HG02623 (cell line): ENCODE measurements around the gene ARMC9.
"Not testable (repeated sequence)": the region's sequence is repeated elsewhere in the genome, so short reads cannot be mapped to it uniquely, and the experiment has no call there.

Experiments
- ATAC-seq: cut with Tn5 transposase; IDR thresholded peaks from one replicate; pipeline ENCODE4 v1.9.1; 2021; ENCODE audit warnings: moderate library complexity; ENCODE audit not compliant: unreplicated experiment

ARMC9 gene

GRCh38 chr2:231394211-231395141 is 196.0 kb downstream of the ARMC9 start:
- ATAC-seq, result peak; percentile 40

DNA sequence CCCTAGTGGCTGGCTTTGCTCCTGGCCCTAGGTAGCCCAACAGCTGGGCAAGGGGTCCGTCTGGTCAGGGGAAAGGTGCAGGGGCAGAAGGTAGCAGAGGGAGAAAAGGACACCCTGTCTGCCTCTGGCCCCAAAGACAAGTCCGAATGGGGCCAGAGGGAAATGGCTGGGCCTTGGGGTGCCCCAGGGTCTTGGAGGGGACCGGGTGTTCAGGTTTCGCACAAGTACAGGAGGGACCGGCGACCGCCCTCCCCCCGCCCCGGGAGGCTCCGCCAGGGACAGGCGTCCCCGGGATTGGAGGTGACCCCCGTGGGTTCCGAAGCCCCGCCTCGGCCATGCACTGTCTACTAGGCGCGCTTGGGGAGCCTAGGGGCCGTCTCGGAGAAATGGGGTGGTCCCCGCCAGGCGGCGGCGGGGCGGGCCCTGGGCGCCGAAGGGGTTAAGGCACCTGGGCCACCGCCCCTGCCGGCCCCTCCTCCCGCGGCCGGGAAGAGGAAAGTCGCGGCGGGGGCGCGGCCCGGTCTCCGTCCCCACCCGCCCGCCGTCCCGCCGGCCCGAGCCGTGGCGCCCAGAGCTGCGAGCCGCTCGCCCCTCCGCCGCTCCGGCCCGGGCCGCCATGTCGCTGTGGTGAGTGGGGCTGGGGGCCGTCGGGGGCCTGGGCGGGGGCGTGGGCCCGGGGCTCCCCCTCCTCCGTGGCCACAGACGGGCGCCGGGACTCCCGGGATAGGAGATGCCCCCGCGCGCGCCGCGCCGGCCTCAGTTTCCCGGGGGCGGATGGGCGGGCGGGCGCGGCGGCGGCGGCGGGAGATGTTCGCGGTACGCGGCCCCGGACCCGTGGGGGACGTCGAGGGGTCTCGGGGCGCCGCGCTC is 197.0 kb downstream of the ARMC9 start, which contains the start of gene B3GNT7:
Gene B3GNT7, plus strand, starts transcription at position 523 of the 870 bp plus-strand sequence. Its CDS starts 94 bp downstream, at position 617.
- ATAC-seq, result no peak

DNA sequence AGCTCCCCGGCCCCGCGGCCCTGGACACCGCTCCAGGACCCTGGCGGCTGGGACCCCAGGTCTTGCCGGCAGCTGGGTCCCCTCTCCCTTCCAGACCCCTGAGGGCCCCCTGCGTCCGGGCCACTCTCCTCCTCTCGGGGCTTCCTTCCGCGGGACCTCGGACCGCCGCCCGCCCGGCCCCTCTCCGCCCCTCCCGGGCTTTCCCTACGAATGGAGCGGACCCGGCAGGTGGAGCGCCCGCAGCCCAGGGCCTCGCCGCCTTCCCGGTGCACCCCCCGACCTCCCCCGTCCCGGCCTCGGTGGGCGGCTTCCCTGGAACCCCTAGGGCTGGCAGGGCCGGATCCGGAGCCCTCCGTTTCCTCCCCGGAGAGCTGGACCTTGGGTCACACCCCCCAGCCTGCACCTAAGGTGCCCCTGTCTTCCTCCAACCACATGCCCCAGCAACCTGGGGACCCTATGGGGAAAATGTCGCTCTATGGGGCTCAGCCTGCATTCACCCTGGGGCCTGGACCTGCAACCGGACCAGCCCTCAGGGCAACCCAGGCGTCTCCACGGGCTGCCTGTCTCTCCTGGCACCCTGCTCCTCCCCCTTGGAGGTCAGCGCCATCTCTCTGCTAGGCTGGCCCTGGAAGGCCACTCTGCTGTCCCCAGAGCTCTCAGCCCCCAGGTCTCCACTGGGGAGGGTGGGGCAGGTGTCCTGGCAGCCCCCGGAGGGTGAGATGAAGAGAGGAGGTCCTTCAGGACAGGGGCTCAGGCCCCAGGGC is 197.8 kb downstream of the ARMC9 start:
- no peak for ATAC-seq

DNA sequence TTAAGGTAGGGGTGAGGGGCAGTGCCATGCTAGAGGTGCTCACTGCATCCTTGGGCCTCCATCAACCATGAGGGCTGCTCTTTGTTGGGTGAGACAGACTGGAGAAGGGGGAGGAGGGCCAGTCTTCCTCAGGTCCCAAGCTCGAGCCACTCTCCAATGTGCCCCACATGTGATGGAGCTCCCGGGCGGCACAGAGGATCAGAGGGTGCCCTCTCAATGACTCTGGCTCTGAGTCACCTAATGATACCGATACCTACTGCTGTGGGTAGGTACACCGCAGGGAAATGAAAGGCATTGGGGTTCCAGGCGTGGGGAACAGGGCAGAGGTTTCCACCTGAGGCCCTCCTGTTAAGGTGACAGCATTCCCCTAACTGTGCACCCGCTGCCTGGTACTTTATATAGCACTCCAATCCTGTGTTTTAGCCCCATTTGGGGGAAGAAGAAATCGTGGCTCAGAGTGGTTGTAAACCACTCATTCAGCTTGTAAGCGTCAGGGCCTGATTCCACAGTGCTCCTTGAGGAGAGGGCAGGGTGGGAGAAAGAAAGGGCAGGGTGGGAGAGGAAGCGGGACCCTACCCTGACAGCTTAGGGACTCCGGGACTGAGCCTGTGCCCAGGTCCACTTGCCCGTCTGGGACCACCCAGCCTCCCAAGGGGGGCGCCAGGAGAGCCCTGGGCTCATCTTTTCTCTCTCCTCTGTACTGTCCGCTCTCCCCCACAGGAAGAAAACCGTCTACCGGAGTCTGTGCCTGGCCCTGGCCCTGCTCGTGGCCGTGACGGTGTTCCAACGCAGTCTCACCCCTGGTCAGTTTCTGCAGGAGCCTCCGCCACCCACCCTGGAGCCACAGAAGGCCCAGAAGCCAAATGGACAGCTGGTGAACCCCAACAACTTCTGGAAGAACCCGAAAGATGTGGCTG is 198.8 kb downstream of the ARMC9 start:
- ATAC-seq, result no peak

DNA sequence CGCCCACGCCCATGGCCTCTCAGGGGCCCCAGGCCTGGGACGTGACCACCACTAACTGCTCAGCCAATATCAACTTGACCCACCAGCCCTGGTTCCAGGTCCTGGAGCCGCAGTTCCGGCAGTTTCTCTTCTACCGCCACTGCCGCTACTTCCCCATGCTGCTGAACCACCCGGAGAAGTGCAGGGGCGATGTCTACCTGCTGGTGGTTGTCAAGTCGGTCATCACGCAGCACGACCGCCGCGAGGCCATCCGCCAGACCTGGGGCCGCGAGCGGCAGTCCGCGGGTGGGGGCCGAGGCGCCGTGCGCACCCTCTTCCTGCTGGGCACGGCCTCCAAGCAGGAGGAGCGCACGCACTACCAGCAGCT is 199.5 kb downstream of the ARMC9 start:
- ATAC-seq, result no peak

- no peak for ATAC-seq
Observed at GRCh38 chr2:231398585-231398984, 200.2 kb downstream of the ARMC9 start.

GRCh38 chr2:231399046-231399852 is 200.8 kb downstream of the ARMC9 start:
- ATAC-seq, result no peak

DNA sequence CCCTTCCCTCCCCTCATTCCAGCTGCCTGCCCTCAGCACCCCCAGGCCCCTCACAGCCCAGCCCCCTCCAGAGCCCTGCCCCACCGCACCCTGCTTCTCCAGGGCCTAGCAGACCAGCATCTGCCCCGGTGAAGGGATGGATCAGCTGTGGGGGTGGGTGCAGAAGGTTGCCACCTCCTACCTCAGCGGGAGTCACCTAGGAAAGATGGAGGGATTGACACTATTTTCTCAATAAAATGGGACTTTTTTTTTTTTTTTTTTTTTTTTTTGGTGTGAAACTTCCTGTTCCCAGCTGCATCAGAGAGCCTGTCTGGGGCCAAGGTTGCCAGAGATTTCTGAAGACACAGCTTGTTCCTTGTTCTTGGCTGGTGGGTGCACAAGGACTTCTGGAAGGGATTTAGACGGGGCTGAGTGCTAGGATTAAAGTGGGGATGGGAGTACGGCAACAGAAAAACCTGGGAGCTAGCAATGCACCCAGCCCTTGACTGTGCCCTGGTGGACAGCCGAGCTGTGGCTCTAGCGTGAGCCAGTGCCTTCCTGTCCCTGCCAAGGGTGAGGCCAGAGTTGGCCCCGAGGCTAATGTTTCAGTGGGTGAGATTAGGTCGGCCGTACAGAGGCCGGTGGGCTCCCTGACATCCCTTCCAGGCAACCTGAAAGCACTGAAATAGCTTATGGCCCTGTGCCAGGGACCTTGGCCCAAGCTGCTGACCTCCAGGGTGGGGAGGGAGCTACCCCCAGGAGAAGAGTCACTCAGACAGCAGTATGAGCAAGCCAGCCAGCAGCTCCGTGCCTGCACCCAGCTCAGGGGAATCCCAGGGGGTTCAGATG is 201.6 kb downstream of the ARMC9 start:
- ATAC-seq, result no peak

- not testable (repeated sequence) for ATAC-seq
Observed at GRCh38 chr2:231400681-231401080, 202.2 kb downstream of the ARMC9 start.

DNA sequence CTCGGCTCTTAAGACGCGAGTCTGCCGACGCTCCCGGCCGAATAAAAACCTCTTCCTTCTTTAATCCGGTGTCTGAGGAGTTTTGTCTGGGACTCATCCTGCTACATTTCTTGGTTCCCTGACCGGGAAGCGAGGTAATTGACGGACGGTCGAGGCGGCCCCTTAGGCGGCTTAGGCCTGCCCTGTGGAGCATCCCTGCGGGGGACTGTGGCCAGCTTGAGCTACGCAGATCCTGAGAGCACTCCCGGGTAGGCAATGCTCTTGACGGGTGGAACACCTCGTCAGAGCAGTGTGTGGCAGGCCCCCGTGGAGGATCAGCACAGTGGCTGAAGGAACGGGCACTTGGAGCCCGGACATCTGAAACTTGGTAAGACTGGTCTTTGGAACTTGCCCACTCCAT is 202.7 kb downstream of the ARMC9 start:
- ATAC-seq, result not testable (repeated sequence)

- ATAC-seq, result not testable (repeated sequence)
Observed at GRCh38 chr2:231403421-231404182, 205.2 kb downstream of the ARMC9 start.

GRCh38 chr2:231404183-231404578 is 205.8 kb downstream of the ARMC9 start:
- ATAC-seq, result not testable (repeated sequence)

DNA sequence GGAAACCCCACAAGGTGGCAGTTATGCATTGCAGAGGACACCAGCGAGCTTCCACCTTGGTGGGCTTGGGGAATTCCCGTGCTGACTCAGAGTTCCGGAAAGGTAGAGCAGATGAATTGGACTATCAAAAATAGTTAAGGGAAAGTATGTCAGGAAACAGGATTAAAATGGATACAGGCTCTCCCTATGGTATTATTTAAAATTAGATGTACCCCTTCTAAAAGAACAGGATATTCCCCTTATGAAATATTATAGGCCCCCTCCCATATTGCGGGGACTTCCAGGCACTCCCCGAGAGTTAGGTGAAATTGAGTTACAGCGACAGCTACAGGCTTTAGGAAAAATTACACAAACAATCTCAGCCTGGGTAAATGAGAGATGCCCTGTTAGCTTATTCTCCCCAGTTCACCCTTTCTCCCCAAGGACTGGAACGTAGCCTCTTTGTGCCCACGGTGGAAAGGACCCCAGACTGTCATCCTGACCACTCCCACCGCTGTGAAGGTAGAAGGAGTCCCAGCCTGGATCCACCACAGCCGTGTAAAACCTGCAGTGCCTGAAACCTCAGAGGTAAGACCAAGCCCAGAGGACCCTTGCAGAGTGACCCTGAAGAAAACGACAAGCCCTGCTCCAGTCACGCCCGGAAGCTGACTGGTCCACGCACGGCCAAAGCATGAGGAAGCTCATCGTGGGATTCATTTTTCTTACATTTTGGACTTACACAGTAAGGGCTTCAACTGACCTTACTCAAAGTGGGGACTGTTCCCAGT is 207.4 kb downstream of the ARMC9 start:
- not testable (repeated sequence) for ATAC-seq

- not testable (repeated sequence) for ATAC-seq
Observed at GRCh38 chr2:231407686-231408085, 209.3 kb downstream of the ARMC9 start.

DNA sequence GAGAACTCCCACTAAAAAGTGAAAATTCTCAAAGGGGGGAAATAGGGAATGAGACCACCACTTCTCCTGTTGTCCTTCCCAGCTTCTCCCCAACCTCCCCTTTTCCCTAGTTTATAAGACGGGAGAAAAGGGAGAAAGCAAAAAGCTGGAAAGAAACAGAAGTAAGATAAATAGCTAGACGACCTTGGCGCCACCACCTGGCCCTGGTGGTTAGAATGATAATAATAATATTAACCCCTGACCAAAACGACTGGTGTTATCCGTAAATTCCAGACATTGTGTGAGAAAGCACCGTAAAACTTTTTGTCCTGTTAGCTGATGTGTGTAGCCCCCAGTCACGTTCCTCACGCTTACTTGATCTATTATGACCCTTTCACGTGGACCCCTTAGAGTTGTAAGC is 209.9 kb downstream of the ARMC9 start:
- not testable (repeated sequence) for ATAC-seq

GRCh38 chr2:231409776-231410175 is 211.3 kb downstream of the ARMC9 start:
- ATAC-seq, result no peak
